Measurements from ENCODE around the gene MAP4K4. TPM values are rescaled to one million over a fixed set of nuclear protein-coding genes. Genes with fewer than 3 reads are reported as not detected.

MAP4K4 gene
- total RNA-seq, 1 experiment from 2014 or later: 133 TPM

DNA sequence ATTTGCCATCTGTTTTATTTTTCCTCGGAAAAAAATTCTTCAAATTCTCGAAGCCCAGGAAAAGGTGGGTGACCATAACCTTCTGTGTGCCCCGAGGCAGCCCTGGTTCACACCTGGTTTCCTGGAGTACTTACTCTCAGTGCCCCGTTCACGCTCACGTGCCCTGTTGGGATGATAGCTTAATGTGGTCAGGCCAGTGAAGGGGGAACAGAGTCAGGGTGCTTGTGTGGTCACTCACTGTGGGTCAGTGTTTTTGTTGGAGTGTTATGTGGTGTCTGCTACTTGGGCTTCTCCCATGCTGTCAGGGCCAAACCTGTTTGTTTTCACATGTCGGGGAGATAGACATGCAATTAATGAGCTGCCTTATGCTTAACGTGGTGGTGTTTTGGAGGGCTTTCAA lies 78.1 kb downstream of the MAP4K4 start:
- peaks cover 4% of the 10 kb centered on the region; the same call in 1 of the 2 replicates for H3K4me1 ChIP-seq (ENCODE audit: insufficient read depth, low read length)
- H3K9ac ChIP-seq (ENCODE audit: low read length): no peak overlapping the region
- peaks cover 99% of the 10 kb centered on the region for H3K79me2 ChIP-seq (ENCODE audit: low read length)
- no TSS peak for BruUV-seq (replicated peaks)
- ChIA-PET POLR2A (ENCODE audit: unreplicated experiment) (no interaction called here), CTCF (no interaction called here)
- intact Hi-C loops (cut with micrococcal nuclease): no loop called here
- H3K9me3 ChIP-seq (ENCODE audit: low read length): no peaks in the 10 kb centered on the region
- DNase-seq (no peak), ATAC-seq (no peak)
- H3K36me3 ChIP-seq (ENCODE audit: low read depth, low read length): 0 out of 2 replicates have a peak, but pooled peaks cover 6% of the 10 kb centered on the region
- H3F3A ChIP-seq (ENCODE audit: low read length, unreplicated experiment): no peaks in the 10 kb centered on the region
- no peak overlapping the region for H3K4me3 ChIP-seq (ENCODE audit: low read length)
- H3K9me2 ChIP-seq (replicated peaks; ENCODE audit: low read length): no peaks in the 10 kb centered on the region
- no peak overlapping the region for H2AFZ ChIP-seq (ENCODE audit: low read length)
- H3K27ac ChIP-seq (ENCODE audit: low read length): no peak overlapping the region
- no peak overlapping the region for H3K4me2 ChIP-seq (ENCODE audit: low read length)
- no peak for TF ChIP-seq EZH2 (IDR thresholded peaks at IDR 0.05; ENCODE audit: low read length, unreplicated experiment)
- no peak for TF ChIP-seq CTCF (conservative IDR thresholded peaks at IDR 0.05; ENCODE audit: low read depth, low read length)
- H3K27me3 ChIP-seq (ENCODE audit: low read length): no peaks in the 10 kb centered on the region
- H4K20me1 ChIP-seq (ENCODE audit: low read length): peaks cover 90% of the 10 kb centered on the region

GRCh38 chr2:101776172-101777043 lies 78.9 kb downstream of the MAP4K4 start:
- Histone ChIP-seq H3K4me3 (ENCODE audit: low read length) (no peak overlapping the region), H4K20me1 (ENCODE audit: low read length) (peaks cover 90% of the 10 kb centered on the region), H3K9me3 (ENCODE audit: low read length) (no peaks in the 10 kb centered on the region), H3K27ac (ENCODE audit: low read length) (no peak overlapping the region), H3F3A (ENCODE audit: low read length, unreplicated experiment) (no peaks in the 10 kb centered on the region), H3K79me2 (ENCODE audit: low read length) (peaks cover 99% of the 10 kb centered on the region), H3K4me1 (ENCODE audit: insufficient read depth, low read length) (peaks cover 4% of the 10 kb centered on the region; the same call in 1 of the 2 replicates), H3K27me3 (ENCODE audit: low read length) (no peaks in the 10 kb centered on the region), H3K9me2 (replicated peaks; ENCODE audit: low read length) (no peaks in the 10 kb centered on the region), H3K36me3 (ENCODE audit: low read depth, low read length) (0 out of 2 replicates have a peak, but pooled peaks cover 3% of the 10 kb centered on the region), H2AFZ (ENCODE audit: low read length) (no peak overlapping the region), H3K4me2 (ENCODE audit: low read length) (no peak overlapping the region), H3K9ac (ENCODE audit: low read length) (no peak overlapping the region)
- CTCF ChIA-PET: no interaction called here
- TF ChIP-seq CTCF (conservative IDR thresholded peaks at IDR 0.05; ENCODE audit: low read depth, low read length): no peak
- no peak for TF ChIP-seq EZH2phosphoT487 (IDR thresholded peaks at IDR 0.05; ENCODE audit: borderline replicate concordance, low read length)
- TF ChIP-seq EZH2 (IDR thresholded peaks at IDR 0.05; ENCODE audit: low read length, unreplicated experiment): no peak
- ATAC-seq: no peak
- POLR2A ChIA-PET (ENCODE audit: unreplicated experiment): no interaction called here
- intact Hi-C loops (cut with micrococcal nuclease): no loop called here
- no TSS peak for BruUV-seq (replicated peaks)
- DNase-seq: no peak

- no peaks in the 10 kb centered on the region for H3K9me3 ChIP-seq (ENCODE audit: low read length)
- no peak for DNase-seq
- H3K9ac ChIP-seq (ENCODE audit: low read length): no peak overlapping the region
- CTCF ChIA-PET: no interaction called here
- H3K36me3 ChIP-seq (ENCODE audit: low read depth, low read length): no peaks in the 10 kb centered on the region
- no peaks in the 10 kb centered on the region for H3K9me2 ChIP-seq (replicated peaks; ENCODE audit: low read length)
- no peak overlapping the region for H3K4me2 ChIP-seq (ENCODE audit: low read length)
- H3K4me1 ChIP-seq (ENCODE audit: insufficient read depth, low read length): peaks cover 4% of the 10 kb centered on the region; the same call in 1 of the 2 replicates
- intact Hi-C loops (cut with micrococcal nuclease): no loop called here
- no peak for ATAC-seq
- H3K27me3 ChIP-seq (ENCODE audit: low read length): no peaks in the 10 kb centered on the region
- H4K20me1 ChIP-seq (ENCODE audit: low read length): peaks cover 90% of the 10 kb centered on the region
- no peak for TF ChIP-seq EZH2phosphoT487 (IDR thresholded peaks at IDR 0.05; ENCODE audit: borderline replicate concordance, low read length)
- no peak for TF ChIP-seq EZH2 (IDR thresholded peaks at IDR 0.05; ENCODE audit: low read length, unreplicated experiment)
- no peak for TF ChIP-seq CTCF (conservative IDR thresholded peaks at IDR 0.05; ENCODE audit: low read depth, low read length)
- POLR2A ChIA-PET (ENCODE audit: unreplicated experiment): no interaction called here
- BruUV-seq (replicated peaks): no TSS peak
- H3K27ac ChIP-seq (ENCODE audit: low read length): no peak overlapping the region
- no peaks in the 10 kb centered on the region for H3F3A ChIP-seq (ENCODE audit: low read length, unreplicated experiment)
- H3K4me3 ChIP-seq (ENCODE audit: low read length): no peak overlapping the region
- no peak overlapping the region for H2AFZ ChIP-seq (ENCODE audit: low read length)
- H3K79me2 ChIP-seq (ENCODE audit: low read length): peaks cover 99% of the 10 kb centered on the region
Measured at GRCh38 chr2:101777337-101777736, 79.8 kb downstream of the MAP4K4 start.

Data from PC-3 (cell line).